ENCODE data around the gene LECT2. TPM values are rescaled to one million over a fixed set of nuclear protein-coding genes. Genes with fewer than 3 reads are reported as not detected.

Gene LECT2
- total RNA-seq, 1 experiment from 2014 or later, result not detected

- Histone ChIP-seq H3K9me3 (ENCODE audit: control insufficient read depth in 1 of 2, insufficient read depth in 1 of 2, low read depth in 1 of 2, low read length in 2 of 2) (no peaks in the 10 kb centered on the region), H3K9me2 (ENCODE audit: insufficient read depth) (no peaks in the 10 kb centered on the region), H4K20me1 (ENCODE audit: insufficient read depth) (no peaks in the 10 kb centered on the region), H3K36me3 (ENCODE audit: control insufficient read depth in 1 of 2, insufficient read depth in 2 of 2, low read length in 2 of 2) (no peaks in the 10 kb centered on the region), H3K9ac (ENCODE audit: low read length) (no peak overlapping the region), H3K4me3 (replicated peaks in 1 of 2; ENCODE audit: low read depth in 1 of 2, low read length in 2 of 2) (no peak overlapping the region), H2AFZ (ENCODE audit: low read depth, low read length, poor library complexity, severe bottlenecking) (no peak overlapping the region), H3K79me2 (ENCODE audit: insufficient read depth, low read length) (no peaks in the 10 kb centered on the region), H3K27ac (ENCODE audit: low read depth, low read length) (no peak overlapping the region), H3K4me1 (ENCODE audit: control insufficient read depth in 1 of 2, insufficient read depth in 2 of 2, low read length in 2 of 2) (no peaks in the 10 kb centered on the region), H3K27me3 (ENCODE audit: insufficient read depth, low read length) (no peaks in the 10 kb centered on the region), H3K4me2 (ENCODE audit: low read length) (no peak overlapping the region)
- TF ChIP-seq TCF7L2 (IDR thresholded peaks at IDR 0.05; ENCODE audit: borderline replicate concordance, extremely low read depth, insufficient read depth, insufficient read length) (no peak), EZH2 (IDR thresholded peaks at IDR 0.05) (no peak), ZFX (IDR thresholded peaks at IDR 0.05) (no peak), EZH2phosphoT487 (IDR thresholded peaks at IDR 0.05; ENCODE audit: borderline replicate concordance) (no peak)
- DNase-seq (ENCODE audit: low read depth, low spot score) (no peak), ATAC-seq (no peak)
- ChIA-PET RAD21 (ENCODE audit: low non-redundant PET in 1 of 2, low total read pairs in 2 of 2, uncharacterized antibody in 2 of 2, unreplicated experiment in 2 of 2) (no interaction called here), POLR2A (no interaction called here), CTCF (no interaction called here)
- no TSS peak for BruUV-seq (replicated peaks)
- intact Hi-C loops (cut with micrococcal nuclease), result no loop called here
These were observed 11.4 kb upstream of the LECT2 start for GRCh38 chr5:135966165-135966564.

- ChIA-PET POLR2A (no interaction called here), RAD21 (ENCODE audit: low non-redundant PET in 1 of 2, low total read pairs in 2 of 2, uncharacterized antibody in 2 of 2, unreplicated experiment in 2 of 2) (no interaction called here), CTCF (no interaction called here)
- Histone ChIP-seq H3K4me3 (replicated peaks in 1 of 2; ENCODE audit: low read depth in 1 of 2, low read length in 2 of 2) (no peak overlapping the region), H3K4me1 (ENCODE audit: control insufficient read depth in 1 of 2, insufficient read depth in 2 of 2, low read length in 2 of 2) (no peaks in the 10 kb centered on the region), H3K9ac (ENCODE audit: low read length) (no peak overlapping the region), H3K79me2 (ENCODE audit: insufficient read depth, low read length) (no peaks in the 10 kb centered on the region), H3K9me3 (ENCODE audit: control insufficient read depth in 1 of 2, insufficient read depth in 1 of 2, low read depth in 1 of 2, low read length in 2 of 2) (no peaks in the 10 kb centered on the region), H3K4me2 (ENCODE audit: low read length) (no peak overlapping the region), H4K20me1 (ENCODE audit: insufficient read depth) (no peaks in the 10 kb centered on the region), H3K27ac (ENCODE audit: low read depth, low read length) (no peak overlapping the region), H3K36me3 (ENCODE audit: control insufficient read depth in 1 of 2, insufficient read depth in 2 of 2, low read length in 2 of 2) (no peaks in the 10 kb centered on the region), H2AFZ (ENCODE audit: low read depth, low read length, poor library complexity, severe bottlenecking) (no peak overlapping the region), H3K9me2 (ENCODE audit: insufficient read depth) (no peaks in the 10 kb centered on the region), H3K27me3 (ENCODE audit: insufficient read depth, low read length) (no peaks in the 10 kb centered on the region)
- intact Hi-C loops (cut with micrococcal nuclease), result no loop called here
- no peak for ATAC-seq
- no peak for DNase-seq (ENCODE audit: low read depth, low spot score)
- no TSS peak for BruUV-seq (replicated peaks)
- TF ChIP-seq RAD21 (IDR thresholded peaks at IDR 0.05; ENCODE audit: low read depth) (no peak), CTCF (IDR thresholded peaks at IDR 0.05 in 2 of 3, conservative IDR thresholded peaks at IDR 0.05 in 1 of 3; ENCODE audit: borderline replicate concordance in 1 of 3, insufficient read depth in 1 of 3, low read depth in 2 of 3, low read length in 2 of 3) (no peak), ZNF274 (IDR thresholded peaks at IDR 0.05; ENCODE audit: low read depth, low read length) (no peak), POLR2AphosphoS5 (IDR thresholded peaks at IDR 0.05; ENCODE audit: low read depth, low read length) (no peak), REST (IDR thresholded peaks at IDR 0.05; ENCODE audit: low read depth) (no peak), SRF (IDR thresholded peaks at IDR 0.05; ENCODE audit: low read depth) (no peak), ZBTB33 (IDR thresholded peaks at IDR 0.05; ENCODE audit: extremely low read depth, insufficient replicate concordance, low read length) (no peak), TCF7L2 (IDR thresholded peaks at IDR 0.05; ENCODE audit: borderline replicate concordance, extremely low read depth, insufficient read depth, insufficient read length) (no peak), YY1 (IDR thresholded peaks at IDR 0.05; ENCODE audit: extremely low read depth, insufficient replicate concordance, low read depth, low read length) (no peak), JUND (IDR thresholded peaks at IDR 0.05) (no peak)
These were observed 10.7 kb upstream of the LECT2 start for GRCh38 chr5:135965504-135965903.

Data from HCT116 (cell line).